ENCODE results near the gene MALL.
"Not testable (repeated sequence)": the region's sequence is repeated elsewhere in the genome, so short reads cannot be mapped to it uniquely, and the experiment has no call there.

Gene MALL

DNA sequence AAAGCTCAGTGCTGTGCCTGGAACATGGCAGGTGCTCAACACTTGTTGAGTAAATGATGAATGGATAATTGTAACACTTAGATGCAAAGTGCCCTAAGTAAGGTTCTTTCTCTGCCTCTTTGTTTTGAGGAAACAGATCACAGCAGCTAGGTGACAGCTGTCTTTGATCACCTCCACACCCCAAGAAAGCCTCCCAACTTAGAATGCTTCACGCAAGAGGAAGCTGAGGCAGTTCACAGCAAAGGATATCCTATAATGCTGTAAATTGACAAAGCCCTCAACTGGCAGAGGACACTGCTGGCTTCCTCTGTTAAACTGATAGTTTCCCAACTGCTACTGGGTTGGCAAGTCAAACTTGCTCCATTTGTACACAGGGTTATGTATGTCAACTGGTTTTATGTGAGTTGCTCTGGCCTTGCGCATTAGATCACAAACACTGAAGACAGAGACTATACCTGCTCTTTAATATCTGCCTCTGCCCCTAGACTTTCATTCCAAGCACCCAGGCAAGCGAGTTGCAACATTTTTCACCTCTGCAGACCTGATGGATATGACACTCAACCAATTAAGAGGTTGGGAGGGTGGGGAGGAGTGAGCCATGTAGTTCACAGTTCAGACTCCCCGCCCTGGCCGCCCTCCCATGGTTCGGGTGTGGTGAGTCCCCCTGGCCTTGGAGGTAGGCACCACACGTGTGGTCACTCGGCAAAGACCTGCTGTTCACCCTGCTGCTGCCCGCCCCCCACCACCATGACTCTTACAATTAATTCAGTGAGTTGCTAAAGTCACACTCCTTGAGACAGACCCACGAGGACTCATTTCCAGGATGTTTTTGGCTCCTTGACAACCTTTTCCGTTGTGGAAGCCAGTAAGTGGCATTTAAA, 4.8 kb upstream of the MALL start:
- no peak for DNase-seq

DNA sequence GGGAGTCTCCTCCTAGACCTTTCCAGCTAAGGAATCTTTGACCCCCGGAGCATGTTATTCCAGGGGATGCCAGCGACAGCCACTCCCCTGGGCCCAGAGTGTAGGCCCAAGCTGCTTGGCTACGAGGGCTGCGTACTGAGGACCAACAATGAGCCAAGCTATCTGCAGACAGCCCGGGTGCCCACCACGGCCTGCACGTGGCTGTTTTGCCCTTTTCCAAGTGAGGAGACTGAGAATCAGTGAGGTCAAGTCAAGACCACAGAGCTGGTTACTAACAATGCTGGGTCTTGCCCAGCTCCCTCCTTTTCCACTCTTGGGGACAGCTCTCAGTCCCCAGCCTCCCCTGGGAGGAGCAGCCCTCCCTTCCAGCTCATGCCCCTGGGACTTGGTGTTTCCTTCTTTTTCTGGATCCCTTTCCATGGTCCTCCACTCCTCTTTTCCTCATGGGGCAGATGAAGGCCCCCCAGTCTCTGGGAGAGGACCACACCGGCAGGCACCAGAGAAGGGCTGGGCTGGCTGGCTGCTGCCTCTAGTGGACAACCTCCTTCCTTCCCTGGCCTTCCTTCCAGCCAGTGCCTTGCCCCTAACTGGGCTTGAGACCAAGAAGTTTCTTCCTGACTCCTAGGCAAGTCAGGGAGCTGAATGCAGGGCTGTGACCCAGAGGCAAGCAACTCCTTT, 550 bp upstream of the MALL start:
- DNase-seq = peak in 2 of 3 donors; percentile 12 to 23

DNA sequence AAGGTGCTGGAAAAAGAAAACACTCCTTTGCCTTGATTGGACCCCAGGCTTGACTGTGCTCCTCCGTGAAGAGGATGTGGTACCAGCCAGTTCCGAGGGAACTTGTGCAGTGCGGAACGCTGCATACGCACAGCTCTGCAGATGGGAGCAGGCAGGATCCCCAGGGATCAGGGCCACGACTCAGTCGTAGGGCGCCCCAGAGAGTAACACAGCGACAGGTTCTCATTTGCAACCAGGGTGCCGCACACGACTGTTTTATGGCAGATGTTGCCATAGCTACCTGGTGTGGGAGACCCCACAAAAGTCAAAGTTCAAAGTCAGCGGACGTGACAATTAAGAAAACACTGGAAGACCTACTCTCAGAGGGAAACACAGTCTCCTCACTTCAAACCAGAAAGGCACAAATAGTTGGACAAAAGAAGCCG, 779 bp downstream of the MALL start:
- DNase-seq = no peak

DNA sequence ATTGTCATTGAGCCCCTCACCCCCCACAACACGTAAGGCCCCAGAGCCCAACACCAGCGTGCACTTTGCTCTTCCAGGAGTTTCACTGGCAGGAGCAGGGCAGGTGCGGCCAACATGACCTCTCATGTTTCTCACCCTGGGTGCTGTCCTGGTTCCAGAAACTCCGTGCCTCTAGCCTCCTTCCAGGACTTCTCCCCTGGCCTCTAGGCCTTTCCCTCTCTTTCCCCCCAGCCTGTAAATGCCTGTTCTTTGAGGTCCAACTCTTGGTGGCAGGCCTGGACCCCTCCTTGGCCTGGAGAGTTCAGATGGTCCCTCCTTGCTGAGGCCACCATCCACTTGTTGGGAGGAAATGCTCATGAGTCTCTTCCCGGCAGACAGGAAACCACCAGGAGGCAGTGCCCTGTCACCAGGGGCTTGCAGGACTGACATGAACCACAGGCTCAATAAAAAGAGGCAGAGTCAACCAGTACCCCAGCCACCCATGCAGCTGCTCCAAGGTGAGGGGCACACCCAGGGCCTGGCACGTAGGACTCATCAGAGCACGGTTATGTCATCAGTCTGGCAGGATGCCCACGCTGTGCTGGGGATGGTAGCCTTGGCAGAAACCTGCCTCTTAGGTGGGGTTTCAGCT, 1.5 kb downstream of the MALL start:
- no peak for DNase-seq

DNA sequence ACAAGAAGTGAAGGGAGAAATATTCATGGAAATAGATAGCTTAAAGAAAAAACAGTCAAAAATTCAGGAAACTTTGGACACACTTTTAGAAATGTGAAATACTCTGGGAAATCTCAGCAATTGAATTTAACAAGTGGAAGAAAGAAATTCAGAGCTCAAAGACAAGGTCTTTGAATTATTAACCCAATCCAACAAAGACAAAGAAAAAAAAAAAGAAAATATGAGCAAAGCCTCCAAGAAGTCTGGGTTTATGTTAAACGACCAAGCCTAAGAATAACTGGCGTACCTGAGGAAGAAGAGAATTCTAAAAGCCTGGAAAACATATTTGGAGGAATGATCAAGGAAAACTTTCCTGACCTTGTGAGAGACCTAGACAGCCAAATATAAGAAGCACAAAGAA, 7.3 kb downstream of the MALL start:
- DNase-seq = not testable (repeated sequence)

DNA sequence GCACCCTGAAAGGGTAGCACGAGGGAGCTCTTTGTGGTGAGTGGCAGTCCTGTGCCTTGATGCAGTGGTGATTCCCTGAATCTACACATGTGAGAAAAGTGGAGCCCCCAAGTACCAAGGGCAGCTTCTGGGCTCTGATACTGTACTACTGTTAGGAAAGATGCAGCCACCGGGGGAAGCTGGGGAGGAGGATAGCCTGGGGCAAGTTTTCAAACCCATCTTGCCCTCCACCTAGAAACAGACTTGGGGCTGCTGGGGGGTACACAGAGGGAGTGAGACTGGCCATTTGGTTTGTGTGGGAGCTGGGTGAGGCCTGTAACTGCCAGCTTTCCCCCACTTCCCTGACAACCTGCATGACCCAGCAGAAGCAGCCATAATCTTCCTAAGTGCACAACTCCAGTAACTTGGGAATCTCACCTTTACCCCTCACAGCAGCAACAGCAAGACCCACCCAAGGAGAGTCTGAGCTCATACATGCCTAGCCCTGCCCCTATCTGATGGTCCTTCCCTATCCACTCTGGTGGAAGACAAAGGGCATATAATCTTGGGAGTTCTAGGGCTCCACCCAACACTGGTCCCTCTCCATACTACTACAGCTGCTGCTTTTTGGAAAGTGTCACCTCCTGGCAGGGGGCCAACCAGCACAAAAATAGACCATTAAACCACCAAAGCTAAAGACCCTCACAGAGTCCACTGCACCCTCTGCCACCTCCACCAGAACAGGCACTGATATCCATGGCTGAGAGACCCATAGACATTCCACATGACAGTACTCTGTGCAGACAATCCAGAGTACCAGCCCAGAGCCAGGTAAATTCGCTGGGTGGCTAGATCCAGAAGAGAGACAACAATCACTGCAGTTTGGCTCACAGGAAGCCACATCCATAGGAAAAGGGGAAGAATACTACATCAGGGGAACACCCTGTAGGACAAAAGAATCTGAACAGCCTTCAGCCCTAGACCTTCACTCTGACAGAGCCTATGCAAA, 8.2 kb downstream of the MALL start:
- peak in 2 of 3 donors; percentile 13 to 21 for DNase-seq

DNA sequence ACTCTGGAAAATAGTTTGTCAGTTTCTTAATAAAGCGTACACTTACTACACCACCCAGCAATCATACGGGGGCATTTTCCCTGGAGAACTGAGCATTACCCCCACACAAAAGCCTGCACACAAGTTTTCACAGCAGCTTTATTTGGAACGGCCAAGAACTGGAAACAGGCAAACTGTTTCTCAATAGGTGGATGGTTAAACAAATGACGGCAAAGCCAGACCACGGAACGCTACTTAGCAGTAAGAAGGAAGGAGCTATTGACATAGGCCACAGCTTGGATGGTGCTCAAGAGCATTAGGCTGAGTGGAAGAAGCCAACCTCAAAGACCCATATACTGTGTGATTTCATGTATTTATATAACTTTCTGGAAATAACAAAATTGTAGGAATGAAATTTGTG, 9.0 kb downstream of the MALL start:
- no peak for DNase-seq

DNA sequence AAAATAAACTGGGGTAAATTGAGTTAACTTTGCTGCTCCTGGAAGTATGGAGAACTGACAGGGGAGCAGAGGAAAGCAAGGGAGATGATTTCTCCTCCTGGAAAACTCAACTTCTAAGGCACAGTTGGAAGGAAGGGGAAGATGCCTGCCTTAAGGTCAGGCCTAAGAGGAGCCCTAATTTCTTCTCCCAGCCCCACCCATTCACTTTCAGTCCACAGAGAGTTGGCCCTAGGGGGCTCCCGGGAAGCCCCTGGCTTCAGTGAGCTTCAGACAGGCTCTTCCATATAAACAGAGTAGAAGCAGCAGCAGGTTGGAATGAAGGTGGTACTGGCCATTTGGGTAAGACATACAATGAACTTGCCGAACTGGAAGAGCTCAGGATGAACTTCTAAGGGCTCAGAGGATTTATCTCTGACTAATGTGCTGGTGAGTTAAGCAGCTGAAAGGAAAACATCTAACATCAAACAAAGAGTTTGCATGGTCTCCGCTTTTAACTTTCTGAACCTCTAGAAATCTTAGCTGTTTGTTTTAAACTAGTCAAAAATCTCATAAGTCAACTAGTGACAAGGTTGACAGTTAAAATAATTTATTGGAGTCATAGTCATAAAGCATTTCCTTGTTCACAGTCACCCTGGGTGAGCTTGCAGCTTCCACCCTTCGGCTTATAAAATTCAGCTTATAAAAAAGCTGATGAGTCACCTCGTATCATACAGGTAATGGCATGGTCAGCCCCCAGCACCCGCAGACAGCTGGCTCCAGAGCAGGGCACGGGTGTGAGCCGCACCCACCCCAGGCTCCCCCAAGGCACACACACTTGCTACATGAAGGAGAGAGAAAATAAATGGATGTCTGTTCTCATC, 9.8 kb downstream of the MALL start:
- no peak for DNase-seq

DNA sequence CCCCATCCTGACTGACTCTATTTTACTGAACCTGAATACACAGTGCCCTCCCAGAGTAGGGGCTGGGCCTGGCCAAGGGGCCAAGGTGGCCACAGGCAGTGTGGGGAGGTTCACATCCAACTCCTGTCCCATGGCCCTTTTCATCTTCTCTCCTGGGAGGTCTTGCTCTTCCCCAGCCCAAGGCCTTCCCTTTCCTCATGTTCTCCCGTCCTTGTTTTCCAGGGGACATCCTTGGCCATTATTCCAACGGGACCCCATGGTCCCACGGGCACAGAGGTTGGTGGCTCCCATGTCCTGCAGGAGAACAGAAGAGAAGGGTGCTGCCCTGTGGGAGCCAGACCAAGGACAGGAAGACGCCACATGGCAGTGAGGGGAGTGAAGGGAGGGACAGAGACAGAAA, 10.4 kb downstream of the MALL start:
- no peak for DNase-seq

DNA sequence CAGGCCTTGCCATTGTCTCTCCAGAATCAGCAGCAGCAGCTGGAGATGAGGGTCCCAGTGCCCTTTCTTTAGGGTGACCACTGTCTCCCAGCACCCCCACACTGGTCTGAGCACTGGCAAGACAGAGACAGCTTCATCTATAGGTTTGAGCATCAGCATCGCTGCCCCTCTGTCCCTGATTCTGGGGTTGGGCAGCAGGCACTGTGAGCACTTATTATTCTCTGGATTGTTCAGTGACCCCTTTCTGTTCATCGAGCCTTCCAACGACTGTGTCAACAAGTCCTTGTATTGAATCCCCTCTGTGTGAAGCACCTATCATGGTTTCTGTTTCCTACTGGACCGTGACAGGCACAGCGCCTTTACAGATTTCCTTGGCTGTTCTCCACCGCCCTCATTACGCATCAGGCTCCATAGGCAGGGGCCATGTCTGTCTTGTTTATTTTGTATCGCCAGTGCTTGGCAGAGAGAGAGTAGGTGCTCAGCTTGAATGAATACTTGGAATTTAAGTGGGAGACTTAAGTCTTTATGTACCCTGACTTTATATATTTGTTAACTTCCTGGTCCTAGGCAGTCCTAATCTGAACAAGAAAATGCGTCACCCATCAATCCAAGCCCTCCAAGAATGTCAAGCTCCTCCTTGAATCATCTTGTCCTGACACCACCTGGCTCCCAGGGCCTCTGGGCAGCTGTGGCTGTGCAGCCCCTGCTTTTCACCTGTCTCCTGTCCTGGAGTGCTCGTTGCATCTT, 11.4 kb downstream of the MALL start:
- DNase-seq = no peak

DNA sequence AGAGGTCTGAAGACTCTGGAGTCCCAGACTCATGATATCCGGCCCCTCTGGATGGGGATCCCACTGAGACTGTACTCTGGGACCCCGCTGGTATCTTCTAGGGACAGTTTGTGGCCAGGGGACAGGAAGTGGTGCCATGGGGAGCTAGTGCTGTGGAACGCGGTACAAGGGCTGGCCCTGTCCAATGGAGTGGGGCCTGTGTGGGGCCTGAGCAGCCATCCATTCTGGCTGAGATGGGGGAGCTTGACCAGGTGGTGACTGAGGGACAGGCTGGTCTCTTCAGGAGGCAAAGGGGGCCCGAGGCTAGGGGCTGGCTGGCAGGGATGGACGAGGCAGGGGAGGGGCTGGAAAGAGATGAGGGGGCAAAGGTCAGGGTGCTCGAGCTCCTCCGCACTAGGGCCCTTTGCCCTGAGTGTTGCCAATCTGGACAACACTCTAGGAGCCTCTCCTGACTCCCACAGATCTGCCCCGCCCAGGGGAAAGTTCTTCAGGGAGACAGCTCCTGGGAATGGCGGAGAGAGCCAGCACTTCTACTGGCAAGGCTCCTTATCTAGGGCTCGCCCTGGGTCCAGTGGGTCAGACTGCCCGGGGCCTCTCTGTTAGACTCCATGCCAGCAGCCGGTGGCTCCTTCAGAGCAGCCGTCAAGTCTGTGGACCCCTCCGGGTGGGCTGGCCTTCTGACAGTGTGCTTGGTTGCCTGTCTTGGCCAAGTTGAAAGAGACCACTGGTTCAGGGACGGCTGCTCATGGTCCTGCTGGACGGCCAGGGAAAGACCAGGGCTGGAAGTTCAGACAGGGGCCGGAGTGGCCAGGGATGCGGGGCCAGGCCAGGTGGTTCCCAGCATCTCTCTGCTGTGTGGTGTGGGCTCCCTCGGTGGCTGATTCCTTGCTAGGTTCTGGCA, 12.3 kb downstream of the MALL start:
- no peak for DNase-seq

DNA sequence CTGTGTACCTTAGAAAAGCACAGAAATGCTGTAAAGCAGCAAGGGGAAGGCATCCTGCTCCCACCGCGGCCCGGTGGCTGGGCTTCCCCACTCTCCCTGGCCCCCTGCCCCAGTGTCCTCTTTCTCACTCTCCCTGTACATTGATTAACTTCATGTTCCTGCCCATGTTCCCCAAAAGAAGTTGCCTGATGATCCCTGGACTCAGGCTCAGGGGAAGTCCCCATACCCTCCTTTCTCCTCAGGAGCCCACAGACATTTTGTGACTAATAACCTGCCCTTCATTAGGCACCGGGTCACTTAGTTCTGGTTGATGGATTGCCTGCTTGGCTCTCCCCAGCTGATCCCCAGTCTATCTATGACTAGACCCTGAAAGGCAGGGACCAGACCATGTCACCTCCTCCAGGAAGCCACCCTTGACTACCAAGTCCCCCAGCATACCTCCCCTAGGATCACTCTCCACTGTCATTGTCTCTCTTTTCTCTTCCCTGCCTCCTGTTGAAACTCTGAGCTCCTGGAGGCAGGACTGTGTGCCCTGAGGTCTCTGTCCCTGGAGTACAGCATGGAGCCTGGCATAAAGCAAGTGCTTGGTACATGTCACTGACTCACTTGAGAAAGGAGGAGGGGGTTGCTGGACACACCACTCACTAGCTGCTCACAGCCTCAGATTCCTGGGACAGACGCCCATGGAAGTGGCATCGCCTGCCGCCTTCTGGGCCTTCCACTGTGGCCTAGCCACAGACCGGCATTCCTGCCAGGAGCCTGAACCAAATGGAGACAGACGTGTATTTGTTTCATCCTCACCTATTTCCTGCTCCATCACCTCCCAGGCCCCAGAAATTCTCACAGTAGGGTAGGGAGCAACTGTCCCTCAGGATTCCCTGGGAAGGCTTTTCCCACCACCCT, 13.5 kb downstream of the MALL start:
- DNase-seq = peak; percentile 33 to 54 (median 35)

DNA sequence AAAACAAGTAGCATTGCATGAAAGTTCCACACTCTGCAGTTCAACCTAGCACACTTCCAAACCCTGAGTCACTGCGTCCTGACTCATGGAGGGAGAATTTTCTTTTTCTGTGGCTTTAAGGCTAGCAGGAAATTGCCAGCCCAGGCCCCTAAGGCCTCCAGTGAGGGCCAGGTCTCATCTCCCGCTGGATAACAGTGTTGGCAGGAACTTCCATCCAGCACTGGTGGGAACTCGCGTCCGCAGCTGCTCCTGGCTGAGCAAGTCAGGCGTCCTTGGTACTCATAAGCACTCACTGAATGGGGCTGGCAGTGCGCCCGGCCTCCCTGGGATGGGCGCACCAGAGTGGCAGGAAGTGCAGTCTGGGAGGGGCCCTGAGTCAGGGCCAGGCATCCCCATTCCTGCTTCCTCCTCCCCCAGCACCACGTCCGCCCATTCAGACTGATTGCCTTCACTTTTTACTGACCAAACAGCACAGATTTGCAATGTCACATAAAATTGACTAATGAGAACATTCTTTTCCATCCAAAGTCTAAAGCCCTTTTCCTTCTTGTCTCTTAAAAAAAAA, 14.3 kb downstream of the MALL start:
- DNase-seq = peak; percentile 76 to 88 (median 86)

DNA sequence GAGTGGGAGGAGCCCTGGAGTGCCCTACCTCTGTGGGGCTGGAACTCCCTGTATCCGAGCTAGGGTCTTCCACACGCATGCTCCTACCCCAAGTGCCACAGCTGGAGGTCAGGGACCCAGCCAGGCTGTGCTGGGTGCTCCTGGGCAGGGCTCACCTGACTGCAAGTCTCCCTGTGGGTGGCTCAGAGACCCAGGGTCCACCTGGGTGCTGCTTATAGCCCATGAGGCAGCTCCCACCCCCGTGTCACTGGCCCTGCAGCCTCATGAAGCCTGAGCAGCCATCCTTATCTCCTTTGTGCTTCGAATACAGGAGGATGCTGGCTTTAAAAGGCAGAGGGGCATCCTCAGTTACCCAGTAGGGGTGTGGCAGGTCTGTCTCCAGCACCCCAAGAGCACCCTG, 14.7 kb downstream of the MALL start:
- DNase-seq = not testable (repeated sequence)

DNA sequence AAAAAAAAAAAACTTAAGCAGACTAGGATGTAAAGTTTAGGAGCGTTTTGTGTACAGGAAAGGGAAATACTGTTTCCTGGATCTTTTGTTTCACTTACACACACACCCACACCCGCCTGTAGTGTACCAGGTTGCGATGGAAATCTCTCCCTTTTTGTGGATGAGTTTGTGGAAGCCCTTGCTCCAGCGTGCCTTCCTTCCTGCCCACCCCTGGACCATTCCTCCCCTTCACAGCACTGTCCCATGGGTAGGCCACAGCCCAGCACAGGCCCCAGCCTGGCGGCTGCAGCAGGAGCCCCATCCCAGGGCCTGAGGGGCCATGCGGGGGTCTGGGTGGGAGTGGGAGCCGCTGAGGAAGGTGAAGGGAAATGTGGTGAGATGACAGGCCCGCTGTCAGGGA, 15.1 kb downstream of the MALL start:
- DNase-seq = no peak

DNA sequence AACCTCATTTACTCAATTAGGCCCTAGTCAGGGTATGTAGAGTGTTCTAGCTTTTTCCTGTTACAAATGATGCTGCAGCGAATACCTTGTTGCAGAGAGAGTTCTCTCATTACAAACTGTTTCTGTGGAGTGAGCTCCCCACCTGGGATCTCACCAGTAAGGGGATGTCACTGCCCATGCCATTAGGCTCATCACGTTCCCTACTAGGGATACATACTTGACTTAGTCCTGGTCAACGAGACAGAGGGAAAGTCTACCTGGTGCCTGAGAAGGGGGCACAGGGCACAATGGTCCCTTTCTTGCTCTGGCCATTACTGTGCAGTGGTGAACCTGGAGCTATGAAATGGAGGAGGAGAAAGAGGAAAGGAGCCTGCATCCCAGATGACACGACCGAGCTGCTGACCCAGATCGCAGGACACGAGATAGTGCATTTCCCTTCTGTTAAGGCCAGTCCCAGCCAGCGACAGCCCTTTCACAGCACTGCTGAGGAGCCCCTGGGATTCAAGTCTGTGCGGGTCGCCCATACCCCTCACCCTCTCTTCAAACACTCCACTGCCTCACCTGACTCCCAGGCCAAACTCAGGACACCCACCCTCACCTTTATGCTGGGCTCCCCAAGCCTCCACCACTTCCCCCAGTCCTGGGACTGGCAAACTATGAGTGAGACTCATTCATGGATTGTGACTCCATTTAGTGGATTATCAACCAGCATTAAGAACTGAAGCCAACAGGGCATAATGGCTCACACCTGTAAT, 16.0 kb downstream of the MALL start:
- DNase-seq = no peak

DNA sequence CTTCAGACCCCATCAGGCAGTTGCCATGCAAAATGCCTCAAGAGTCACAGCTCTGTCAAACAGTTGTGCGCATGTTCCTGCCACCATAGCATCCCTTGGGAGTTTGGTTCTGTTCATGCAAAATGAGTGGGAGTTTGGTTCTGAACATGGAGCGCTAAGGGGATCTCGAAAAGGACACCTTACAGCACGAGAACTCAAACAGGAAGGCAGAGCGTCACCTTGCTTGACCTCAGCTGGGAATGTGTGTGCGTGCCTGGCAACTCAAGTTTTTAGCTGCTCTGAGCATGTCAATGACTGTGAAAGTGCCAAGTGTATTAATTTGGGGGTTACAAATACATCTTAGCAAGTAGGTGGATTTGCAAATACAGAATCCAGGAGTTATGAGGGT, 16.6 kb downstream of the MALL start:
- DNase-seq = no peak

Measured in suppressor macrophage treated with lipopolysaccharide for 1 hour (primary cell).